GM12801 (cell line): ENCODE data around the gene BTBD9.

ENCODE experiments used
- TF ChIP-seq, protein P1 (sequence below): IDR thresholded peaks from one replicate; pipeline ENCODE4 v1.5.1; 2011; ENCODE audit warnings: control low read depth; ENCODE audit not compliant: insufficient read length; ENCODE audit errors: extremely low read depth

Gene BTBD9

GRCh38 chr6:38391626-38392579, 247.8 kb downstream of the BTBD9 start:
- TF ChIP-seq, protein P1, sequence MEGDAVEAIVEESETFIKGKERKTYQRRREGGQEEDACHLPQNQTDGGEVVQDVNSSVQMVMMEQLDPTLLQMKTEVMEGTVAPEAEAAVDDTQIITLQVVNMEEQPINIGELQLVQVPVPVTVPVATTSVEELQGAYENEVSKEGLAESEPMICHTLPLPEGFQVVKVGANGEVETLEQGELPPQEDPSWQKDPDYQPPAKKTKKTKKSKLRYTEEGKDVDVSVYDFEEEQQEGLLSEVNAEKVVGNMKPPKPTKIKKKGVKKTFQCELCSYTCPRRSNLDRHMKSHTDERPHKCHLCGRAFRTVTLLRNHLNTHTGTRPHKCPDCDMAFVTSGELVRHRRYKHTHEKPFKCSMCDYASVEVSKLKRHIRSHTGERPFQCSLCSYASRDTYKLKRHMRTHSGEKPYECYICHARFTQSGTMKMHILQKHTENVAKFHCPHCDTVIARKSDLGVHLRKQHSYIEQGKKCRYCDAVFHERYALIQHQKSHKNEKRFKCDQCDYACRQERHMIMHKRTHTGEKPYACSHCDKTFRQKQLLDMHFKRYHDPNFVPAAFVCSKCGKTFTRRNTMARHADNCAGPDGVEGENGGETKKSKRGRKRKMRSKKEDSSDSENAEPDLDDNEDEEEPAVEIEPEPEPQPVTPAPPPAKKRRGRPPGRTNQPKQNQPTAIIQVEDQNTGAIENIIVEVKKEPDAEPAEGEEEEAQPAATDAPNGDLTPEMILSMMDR = no peak

GRCh38 chr6:38391206-38391605, 248.5 kb downstream of the BTBD9 start:
- TF ChIP-seq, protein P1 = no peak

DNA sequence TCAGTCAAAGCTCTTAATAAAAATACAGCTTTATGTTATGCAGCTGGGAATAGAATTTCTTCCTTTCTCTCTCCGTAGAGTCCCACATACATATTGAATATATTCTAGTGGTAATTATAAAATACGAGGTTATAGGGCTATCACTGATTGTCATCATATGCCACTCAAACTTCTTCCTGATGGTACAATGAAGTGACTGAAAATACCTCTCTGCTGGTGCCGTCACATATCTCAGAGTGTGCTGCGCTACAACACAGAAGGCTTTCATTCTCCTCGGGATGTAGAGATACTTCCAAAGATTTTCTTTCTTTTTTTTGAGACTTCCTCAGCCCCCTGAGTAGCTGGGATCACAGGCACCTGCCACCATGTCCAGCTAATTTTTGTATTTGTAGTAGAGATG, 249.9 kb downstream of the BTBD9 start:
- TF ChIP-seq, protein P1 = no peak

- TF ChIP-seq, protein P1 = no peak
Measured at GRCh38 chr6:38387971-38388370, 251.8 kb downstream of the BTBD9 start.

GRCh38 chr6:38387461-38387860, 252.3 kb downstream of the BTBD9 start:
- TF ChIP-seq, protein P1 = no peak

DNA sequence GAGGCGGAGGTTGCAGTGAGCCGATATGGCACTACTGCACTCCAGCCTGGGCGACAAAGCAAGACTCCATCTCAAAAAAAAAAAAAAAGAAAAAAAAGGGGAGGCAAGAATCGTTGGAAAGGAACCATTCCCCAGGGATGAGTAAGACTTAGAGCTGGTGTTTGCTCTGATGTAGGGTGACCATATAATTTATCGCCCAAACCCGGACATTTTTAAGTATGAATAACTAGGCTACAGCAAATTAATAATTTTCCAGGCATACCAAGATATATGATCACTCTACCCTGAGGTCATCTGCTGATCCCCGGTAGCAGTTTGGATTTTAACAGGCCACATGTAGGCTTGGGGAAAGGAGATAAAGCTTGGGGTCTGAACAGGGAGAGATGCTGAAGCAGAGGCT, 260.9 kb downstream of the BTBD9 start:
- TF ChIP-seq, protein P1 = no peak

GRCh38 chr6:38375937-38376336, 263.8 kb downstream of the BTBD9 start:
- TF ChIP-seq, protein P1 = no peak
